ENCODE results near the gene HERC3.
A peak's percentile ranks its signal among the peaks of the same experiment; 100 is the strongest.

The HERC3 gene

GRCh38 chr4:88734403-88734949, 142.2 kb downstream of the HERC3 start:
- no peak overlapping the region for H3K4me3 Mint-ChIP-seq
- peaks cover 17% of the 10 kb centered on the region for H3K4me1 Mint-ChIP-seq
- no peaks in the 10 kb centered on the region for H3K27me3 Mint-ChIP-seq
- peaks cover 7% of the 10 kb centered on the region for H3K36me3 Mint-ChIP-seq (ENCODE audit: insufficient read depth)
- H3K9me3 Mint-ChIP-seq, result no peaks in the 10 kb centered on the region
- no peak for DNase-seq (ENCODE audit: low spot score in 2 of 2)
- ATAC-seq (replicated peaks; ENCODE audit: extremely low read depth, poor library complexity, severe bottlenecking), result no peak
- no peak overlapping the region for H3K27ac Mint-ChIP-seq (ENCODE audit: low read depth)

GRCh38 chr4:88735564-88735963, 143.3 kb downstream of the HERC3 start:
- no peak for ATAC-seq (replicated peaks; ENCODE audit: extremely low read depth, poor library complexity, severe bottlenecking)
- no peak overlapping the region for H3K4me3 Mint-ChIP-seq
- no peaks in the 10 kb centered on the region for H3K9me3 Mint-ChIP-seq
- no peak for DNase-seq (ENCODE audit: low spot score in 2 of 2)
- peaks cover 7% of the 10 kb centered on the region for H3K36me3 Mint-ChIP-seq (ENCODE audit: insufficient read depth)
- H3K27me3 Mint-ChIP-seq, result no peaks in the 10 kb centered on the region
- H3K4me1 Mint-ChIP-seq, result peaks cover 17% of the 10 kb centered on the region
- no peak overlapping the region for H3K27ac Mint-ChIP-seq (ENCODE audit: low read depth)

- H3K4me3 Mint-ChIP-seq, result no peak overlapping the region
- H3K9me3 Mint-ChIP-seq, result no peaks in the 10 kb centered on the region
- no peak overlapping the region for H3K27ac Mint-ChIP-seq (ENCODE audit: low read depth)
- H3K27me3 Mint-ChIP-seq, result no peaks in the 10 kb centered on the region
- DNase-seq (ENCODE audit: low spot score in 2 of 2) (no peak), ATAC-seq (replicated peaks; ENCODE audit: extremely low read depth, poor library complexity, severe bottlenecking) (no peak)
- peaks cover 7% of the 10 kb centered on the region for H3K36me3 Mint-ChIP-seq (ENCODE audit: insufficient read depth)
- H3K4me1 Mint-ChIP-seq, result peaks cover 17% of the 10 kb centered on the region
Measured at GRCh38 chr4:88736264-88736663, 144.0 kb downstream of the HERC3 start.

- peak overlapping the region; percentile 21 for H3K4me3 Mint-ChIP-seq
- H3K4me1 Mint-ChIP-seq, result peaks cover 17% of the 10 kb centered on the region
- H3K36me3 Mint-ChIP-seq (ENCODE audit: insufficient read depth), result peaks cover 7% of the 10 kb centered on the region
Measured at GRCh38 chr4:88737307-88737941, 145.1 kb downstream of the HERC3 start.

GRCh38 chr4:88738180-88738579, 145.9 kb downstream of the HERC3 start:
- peaks cover 6% of the 10 kb centered on the region for H3K36me3 Mint-ChIP-seq (ENCODE audit: insufficient read depth)
- H3K4me3 Mint-ChIP-seq, result no peak overlapping the region
- DNase-seq (ENCODE audit: low spot score in 2 of 2) (no peak), ATAC-seq (replicated peaks; ENCODE audit: extremely low read depth, poor library complexity, severe bottlenecking) (peak; percentile 19)
- peaks cover 17% of the 10 kb centered on the region for H3K4me1 Mint-ChIP-seq
- H3K27ac Mint-ChIP-seq (ENCODE audit: low read depth), result no peak overlapping the region
- H3K27me3 Mint-ChIP-seq, result no peaks in the 10 kb centered on the region
- no peaks in the 10 kb centered on the region for H3K9me3 Mint-ChIP-seq

More at GRCh38 chr4:88737307-88737941, 145.1 kb downstream of the HERC3 start:
- ATAC-seq (replicated peaks; ENCODE audit: extremely low read depth, poor library complexity, severe bottlenecking) (peak; percentile 54), DNase-seq (ENCODE audit: low spot score in 2 of 2) (no peak)
- H3K27ac Mint-ChIP-seq (ENCODE audit: low read depth), result peak overlapping the region; percentile 82
- H3K27me3 Mint-ChIP-seq, result no peaks in the 10 kb centered on the region
- H3K9me3 Mint-ChIP-seq, result no peaks in the 10 kb centered on the region

GRCh38 chr4:88742561-88742960, 150.3 kb downstream of the HERC3 start:
- Mint-ChIP-seq H3K36me3 (ENCODE audit: insufficient read depth) (peaks cover 2% of the 10 kb centered on the region), H3K9me3 (no peaks in the 10 kb centered on the region), H3K27ac (ENCODE audit: low read depth) (no peak overlapping the region)

GRCh38 chr4:88743696-88744095, 151.4 kb downstream of the HERC3 start:
- Mint-ChIP-seq H3K36me3 (ENCODE audit: insufficient read depth) (peaks cover 2% of the 10 kb centered on the region), H3K9me3 (no peaks in the 10 kb centered on the region), H3K27ac (ENCODE audit: low read depth) (no peak overlapping the region), H3K27me3 (peaks cover 4% of the 10 kb centered on the region), H3K4me1 (no peaks in the 10 kb centered on the region), H3K4me3 (no peak overlapping the region)
- no peak for ATAC-seq (replicated peaks; ENCODE audit: extremely low read depth, poor library complexity, severe bottlenecking)
- DNase-seq (ENCODE audit: low spot score in 2 of 2), result no peak

More at GRCh38 chr4:88742561-88742960, 150.3 kb downstream of the HERC3 start:
- DNase-seq (ENCODE audit: low spot score in 2 of 2), result no peak
- Mint-ChIP-seq H3K27me3 (no peaks in the 10 kb centered on the region), H3K4me3 (no peak overlapping the region), H3K4me1 (peaks cover 7% of the 10 kb centered on the region)
- ATAC-seq (replicated peaks; ENCODE audit: extremely low read depth, poor library complexity, severe bottlenecking), result no peak

GRCh38 chr4:88744609-88745008, 152.3 kb downstream of the HERC3 start:
- H3K4me1 Mint-ChIP-seq, result no peaks in the 10 kb centered on the region
- H3K4me3 Mint-ChIP-seq, result no peak overlapping the region
- peaks cover 10% of the 10 kb centered on the region for H3K27me3 Mint-ChIP-seq
- no peak for ATAC-seq (replicated peaks; ENCODE audit: extremely low read depth, poor library complexity, severe bottlenecking)
- DNase-seq (ENCODE audit: low spot score in 2 of 2), result no peak
- H3K27ac Mint-ChIP-seq (ENCODE audit: low read depth), result no peak overlapping the region
- H3K9me3 Mint-ChIP-seq, result no peaks in the 10 kb centered on the region
- H3K36me3 Mint-ChIP-seq (ENCODE audit: insufficient read depth), result peaks cover 4% of the 10 kb centered on the region

GRCh38 chr4:88745175-88745574, 152.9 kb downstream of the HERC3 start:
- Mint-ChIP-seq H3K27ac (ENCODE audit: low read depth) (no peak overlapping the region), H3K4me1 (no peaks in the 10 kb centered on the region), H3K9me3 (no peaks in the 10 kb centered on the region), H3K27me3 (peaks cover 10% of the 10 kb centered on the region), H3K4me3 (no peak overlapping the region), H3K36me3 (ENCODE audit: insufficient read depth) (peaks cover 4% of the 10 kb centered on the region)
- DNase-seq (ENCODE audit: low spot score in 2 of 2), result no peak
- no peak for ATAC-seq (replicated peaks; ENCODE audit: extremely low read depth, poor library complexity, severe bottlenecking)

- no peaks in the 10 kb centered on the region for H3K4me1 Mint-ChIP-seq
- H3K36me3 Mint-ChIP-seq (ENCODE audit: insufficient read depth), result peaks cover 4% of the 10 kb centered on the region
- peaks cover 10% of the 10 kb centered on the region for H3K27me3 Mint-ChIP-seq
- no peak for ATAC-seq (replicated peaks; ENCODE audit: extremely low read depth, poor library complexity, severe bottlenecking)
- DNase-seq (ENCODE audit: low spot score in 2 of 2), result no peak
- H3K4me3 Mint-ChIP-seq, result no peak overlapping the region
- no peaks in the 10 kb centered on the region for H3K9me3 Mint-ChIP-seq
- no peak overlapping the region for H3K27ac Mint-ChIP-seq (ENCODE audit: low read depth)
Measured at GRCh38 chr4:88745581-88746163, 153.4 kb downstream of the HERC3 start.

GRCh38 chr4:88746206-88746605, 153.9 kb downstream of the HERC3 start:
- no peak for DNase-seq (ENCODE audit: low spot score in 2 of 2)
- H3K27me3 Mint-ChIP-seq, result peaks cover 10% of the 10 kb centered on the region

GRCh38 chr4:88747351-88747750, 155.1 kb downstream of the HERC3 start:
- H3K9me3 Mint-ChIP-seq, result no peaks in the 10 kb centered on the region
- no peak for DNase-seq (ENCODE audit: low spot score in 2 of 2)

More at GRCh38 chr4:88746206-88746605, 153.9 kb downstream of the HERC3 start:
- H3K9me3 Mint-ChIP-seq, result no peaks in the 10 kb centered on the region
- no peak for ATAC-seq (replicated peaks; ENCODE audit: extremely low read depth, poor library complexity, severe bottlenecking)
- H3K4me1 Mint-ChIP-seq, result no peaks in the 10 kb centered on the region
- H3K27ac Mint-ChIP-seq (ENCODE audit: low read depth), result no peak overlapping the region
- no peak overlapping the region for H3K4me3 Mint-ChIP-seq
- peaks cover 4% of the 10 kb centered on the region for H3K36me3 Mint-ChIP-seq (ENCODE audit: insufficient read depth)

GRCh38 chr4:88750369-88750768, 158.1 kb downstream of the HERC3 start:
- Mint-ChIP-seq H3K27me3 (peaks cover 27% of the 10 kb centered on the region), H3K4me3 (no peak overlapping the region), H3K9me3 (no peaks in the 10 kb centered on the region), H3K4me1 (no peaks in the 10 kb centered on the region), H3K27ac (ENCODE audit: low read depth) (no peak overlapping the region), H3K36me3 (ENCODE audit: insufficient read depth) (peaks cover 4% of the 10 kb centered on the region)
- DNase-seq (ENCODE audit: low spot score in 2 of 2), result no peak
- ATAC-seq (replicated peaks; ENCODE audit: extremely low read depth, poor library complexity, severe bottlenecking), result no peak

More at GRCh38 chr4:88747351-88747750, 155.1 kb downstream of the HERC3 start:
- no peak for ATAC-seq (replicated peaks; ENCODE audit: extremely low read depth, poor library complexity, severe bottlenecking)
- Mint-ChIP-seq H3K4me3 (no peak overlapping the region), H3K27me3 (peaks cover 14% of the 10 kb centered on the region), H3K36me3 (ENCODE audit: insufficient read depth) (peaks cover 4% of the 10 kb centered on the region), H3K4me1 (no peaks in the 10 kb centered on the region), H3K27ac (ENCODE audit: low read depth) (no peak overlapping the region)

Data from central memory CD8-positive, alpha-beta T cell (primary cell).